HCT116 (cell line): Measurements from ENCODE around the gene LMOD3.

Experiments used
- ATF3 ChIP-seq: IDR thresholded peaks from 2 replicates; pipeline ENCODE4 v1.6.1; 2012
- CEBPB ChIP-seq: IDR thresholded peaks from 2 replicates; pipeline ENCODE4 v1.6.1; 2012; ENCODE audit warnings: low read depth
- CTCF ChIP-seq, 3 experiments: fragments of 200-600 bp in 1 of 3; sonication (generic) in 1 of 3; IDR thresholded peaks in 2 of 3; conservative IDR thresholded peaks in 1 of 3; 2 replicates each; pipeline ENCODE4 v1.5.1; 2012 to 2017; ENCODE audit warnings: low read depth in 2 of 3, low read length in 2 of 3, antibody characterized with exemption in 1 of 3, borderline replicate concordance in 1 of 3, control low read depth in 1 of 3, mild to moderate bottlenecking in 1 of 3, mixed read lengths in 1 of 3, mixed run types in 1 of 3, moderate library complexity in 1 of 3; ENCODE audit not compliant: insufficient read depth in 1 of 3
- FOSL1 ChIP-seq: IDR thresholded peaks from 2 replicates; pipeline ENCODE4 v1.6.1; 2012; ENCODE audit warnings: low read depth
- REST ChIP-seq: IDR thresholded peaks from 2 replicates; pipeline ENCODE4 v1.6.1; 2012; ENCODE audit warnings: low read depth
- SIN3A ChIP-seq: IDR thresholded peaks from 2 replicates; pipeline ENCODE4 v1.6.1; 2012; ENCODE audit warnings: low read depth

GRCh38 chr3:69119681-69120080 lies 2.7 kb downstream of the LMOD3 start:
- TF ChIP-seq CTCF (IDR thresholded peaks at IDR 0.05 in 2 of 3, conservative IDR thresholded peaks at IDR 0.05 in 1 of 3; ENCODE audit: borderline replicate concordance in 1 of 3, insufficient read depth in 1 of 3, low read depth in 2 of 3, low read length in 2 of 3) (no peak), ATF3 (no peak), CEBPB (no peak), REST (no peak), SIN3A (no peak), FOSL1 (no peak)
